Hepatocyte (in vitro differentiated cells): ENCODE results near the gene TNFRSF13B. TPM values are rescaled to one million over a fixed set of nuclear protein-coding genes. Genes with fewer than 3 reads are reported as not detected.
"Not testable (repeated sequence)": the region's sequence is repeated elsewhere in the genome, so short reads cannot be mapped to it uniquely, and the experiment has no call there.

ENCODE experiments used
- DNase-seq: peaks from one replicate; pipeline ENCODE4 v3.0.0-alpha.2; 2016; ENCODE audit warnings: low spot score
- H2AFZ ChIP-seq: fragments of 200-600 bp; sonication (generic); 2 replicates; pipeline ENCODE4 v1.6.0; 2016; ENCODE audit warnings: antibody characterized with exemption, mild to moderate bottlenecking
- H3K27ac ChIP-seq: fragments of 200-600 bp; sonication (generic); 2 replicates; pipeline ENCODE4 v1.5.1; 2016; ENCODE audit warnings: mild to moderate bottlenecking
- H3K27me3 ChIP-seq: fragments of 200-600 bp; sonication (generic); 2 replicates; pipeline ENCODE4 v1.6.1; 2016
- H3K36me3 ChIP-seq: fragments of 200-600 bp; sonication (generic); replicated peaks from 2 replicates; pipeline ENCODE4 v1.5.1; 2016; ENCODE audit warnings: low read depth; ENCODE audit not compliant: insufficient read depth
- H3K4me1 ChIP-seq: fragments of 200-600 bp; sonication (generic); 2 replicates; pipeline ENCODE4 v1.5.1; 2016; ENCODE audit warnings: mild to moderate bottlenecking, moderate library complexity; ENCODE audit not compliant: insufficient read depth
- H3K4me2 ChIP-seq: fragments of 200-600 bp; sonication (generic); 2 replicates; pipeline ENCODE4 v1.6.0; 2016
- H3K4me3 ChIP-seq: fragments of 200-600 bp; sonication (generic); 2 replicates; pipeline ENCODE4 v1.5.1; 2016; ENCODE audit warnings: mild to moderate bottlenecking
- H3K79me2 ChIP-seq: fragments of 200-600 bp; sonication (generic); 2 replicates; pipeline ENCODE4 v1.6.0; 2017; ENCODE audit warnings: mild to moderate bottlenecking
- H3K9me2 ChIP-seq: fragments of 200-600 bp; sonication (generic); replicated peaks from 2 replicates; pipeline ENCODE4 v1.6.0; 2017; ENCODE audit warnings: mild to moderate bottlenecking; ENCODE audit not compliant: insufficient read depth
- H3K9me3 ChIP-seq: fragments of 200-600 bp; sonication (generic); 2 replicates; pipeline ENCODE4 v1.5.1; 2016; ENCODE audit warnings: low read depth, mild to moderate bottlenecking
- H4K20me1 ChIP-seq: fragments of 200-600 bp; sonication (generic); 2 replicates; pipeline ENCODE4 v1.6.0; 2016; ENCODE audit warnings: mild to moderate bottlenecking; ENCODE audit not compliant: insufficient read depth, poor library complexity, severe bottlenecking
- EZH2 ChIP-seq: fragments of 200-600 bp; sonication (generic); IDR thresholded peaks from 2 replicates; pipeline ENCODE4 v1.6.1; 2016; ENCODE audit warnings: antibody characterized with exemption, mild to moderate bottlenecking, borderline replicate concordance
- EZH2phosphoT487 ChIP-seq: fragments of 200-600 bp; sonication (generic); IDR thresholded peaks from one replicate; pipeline ENCODE4 v1.6.1; 2018; ENCODE audit warnings: antibody characterized with exemption, mild to moderate bottlenecking, low read depth, moderate library complexity; ENCODE audit not compliant: unreplicated experiment, severe bottlenecking
- whole genome bisulfite sequencing: methylation state at CpG from one replicate; pipeline ENCODE4 v1.1.6; 2016; ENCODE audit warnings: low lambda C conversion rate; ENCODE audit errors: missing lambda C conversion rate; 5-methylcytosine and 5-hydroxymethylcytosine counted together
- polyA plus RNA-seq: library from polyadenylated mRNA; unstranded; fragments of >200 nt; fragmentation: Nextera tagmentation; extraction: Ambion mirVana; gene quantifications from 2 replicates; pipeline ENCODE4 v1.2.1, GENCODE V29; 2016
- total RNA-seq: library from RNA; depleted of rRNA; stranded (reverse); fragments of >200 nt; gene quantifications from 2 replicates; pipeline ENCODE4 v1.2.3, GENCODE V29; 2014
- TF ChIP-seq, protein P1 (sequence below): fragments of 200-600 bp; sonication (generic); IDR thresholded peaks from 2 replicates; pipeline ENCODE4 v1.5.1; 2016; ENCODE audit warnings: antibody characterized with exemption, mild to moderate bottlenecking; ENCODE audit not compliant: poor library complexity

The TNFRSF13B gene
- total and polyA plus RNA-seq, 2 experiments from 2014 or later: not detected

GRCh38 chr17:17001076-17001777 is 29.3 kb upstream of the TNFRSF13B start:
- Histone ChIP-seq H3K4me1 (no peaks in the 10 kb centered on the region), H3K27me3 (no peaks in the 10 kb centered on the region), H3K4me2 (no peak overlapping the region), H3K9me2 (no peaks in the 10 kb centered on the region), H2AFZ (no peak overlapping the region), H4K20me1 (no peaks in the 10 kb centered on the region), H3K9me3 (no peaks in the 10 kb centered on the region), H3K27ac (no peak overlapping the region), H3K79me2 (no peaks in the 10 kb centered on the region), H3K36me3 (no peaks in the 10 kb centered on the region), H3K4me3 (no peak overlapping the region)
- 78% methylated on average over 9 of the region's 9 CpGs for WGBS
- TF ChIP-seq EZH2phosphoT487 (no peak), EZH2 (no peak)
- TF ChIP-seq, protein P1, sequence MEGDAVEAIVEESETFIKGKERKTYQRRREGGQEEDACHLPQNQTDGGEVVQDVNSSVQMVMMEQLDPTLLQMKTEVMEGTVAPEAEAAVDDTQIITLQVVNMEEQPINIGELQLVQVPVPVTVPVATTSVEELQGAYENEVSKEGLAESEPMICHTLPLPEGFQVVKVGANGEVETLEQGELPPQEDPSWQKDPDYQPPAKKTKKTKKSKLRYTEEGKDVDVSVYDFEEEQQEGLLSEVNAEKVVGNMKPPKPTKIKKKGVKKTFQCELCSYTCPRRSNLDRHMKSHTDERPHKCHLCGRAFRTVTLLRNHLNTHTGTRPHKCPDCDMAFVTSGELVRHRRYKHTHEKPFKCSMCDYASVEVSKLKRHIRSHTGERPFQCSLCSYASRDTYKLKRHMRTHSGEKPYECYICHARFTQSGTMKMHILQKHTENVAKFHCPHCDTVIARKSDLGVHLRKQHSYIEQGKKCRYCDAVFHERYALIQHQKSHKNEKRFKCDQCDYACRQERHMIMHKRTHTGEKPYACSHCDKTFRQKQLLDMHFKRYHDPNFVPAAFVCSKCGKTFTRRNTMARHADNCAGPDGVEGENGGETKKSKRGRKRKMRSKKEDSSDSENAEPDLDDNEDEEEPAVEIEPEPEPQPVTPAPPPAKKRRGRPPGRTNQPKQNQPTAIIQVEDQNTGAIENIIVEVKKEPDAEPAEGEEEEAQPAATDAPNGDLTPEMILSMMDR: no peak
- DNase-seq: no peak

DNA sequence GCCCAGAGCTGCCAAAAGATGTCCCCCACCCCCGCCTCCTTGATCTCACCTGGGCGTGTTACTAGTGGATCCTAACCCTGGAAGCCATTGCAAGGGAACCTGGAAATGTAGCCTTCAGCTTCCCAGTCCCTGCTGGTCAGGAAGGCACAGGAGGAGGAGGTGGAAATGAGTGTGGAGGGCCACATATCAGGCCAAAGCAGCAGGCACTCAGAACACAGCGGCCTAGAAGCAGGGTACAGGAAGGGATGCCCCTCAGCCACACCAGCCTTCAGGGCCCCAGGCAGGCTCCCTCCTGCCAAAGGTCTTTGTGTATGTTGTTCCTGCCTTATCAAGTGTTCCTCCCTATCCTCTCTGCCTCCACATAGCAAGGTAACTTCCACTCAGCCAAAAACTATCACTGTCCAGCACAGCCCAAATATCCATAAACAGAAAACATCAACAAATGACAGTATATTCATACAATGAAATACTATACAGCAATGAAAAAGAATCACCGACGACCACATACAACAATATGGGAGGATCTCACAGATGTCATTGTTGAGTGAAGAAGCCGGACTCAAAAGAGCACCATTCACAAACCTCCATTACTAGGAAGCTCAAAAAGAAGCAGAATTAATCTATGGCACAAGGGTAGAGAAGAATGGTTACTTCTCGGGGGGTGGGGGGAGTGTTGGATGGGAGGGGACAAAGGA is 28.2 kb upstream of the TNFRSF13B start:
- H3K4me3 ChIP-seq: no peak overlapping the region
- no peak overlapping the region for H2AFZ ChIP-seq
- H3K9me2 ChIP-seq: no peaks in the 10 kb centered on the region
- H3K27me3 ChIP-seq: no peaks in the 10 kb centered on the region
- DNase-seq: no peak
- 90% methylated on average over 7 of the region's 7 CpGs for WGBS
- H3K9me3 ChIP-seq: no peaks in the 10 kb centered on the region
- no peaks in the 10 kb centered on the region for H4K20me1 ChIP-seq
- no peaks in the 10 kb centered on the region for H3K4me1 ChIP-seq
- TF ChIP-seq EZH2: no peak
- TF ChIP-seq EZH2phosphoT487: no peak
- TF ChIP-seq, protein P1: no peak
- no peaks in the 10 kb centered on the region for H3K36me3 ChIP-seq
- H3K4me2 ChIP-seq: no peak overlapping the region
- no peak overlapping the region for H3K27ac ChIP-seq
- H3K79me2 ChIP-seq: no peaks in the 10 kb centered on the region

DNA sequence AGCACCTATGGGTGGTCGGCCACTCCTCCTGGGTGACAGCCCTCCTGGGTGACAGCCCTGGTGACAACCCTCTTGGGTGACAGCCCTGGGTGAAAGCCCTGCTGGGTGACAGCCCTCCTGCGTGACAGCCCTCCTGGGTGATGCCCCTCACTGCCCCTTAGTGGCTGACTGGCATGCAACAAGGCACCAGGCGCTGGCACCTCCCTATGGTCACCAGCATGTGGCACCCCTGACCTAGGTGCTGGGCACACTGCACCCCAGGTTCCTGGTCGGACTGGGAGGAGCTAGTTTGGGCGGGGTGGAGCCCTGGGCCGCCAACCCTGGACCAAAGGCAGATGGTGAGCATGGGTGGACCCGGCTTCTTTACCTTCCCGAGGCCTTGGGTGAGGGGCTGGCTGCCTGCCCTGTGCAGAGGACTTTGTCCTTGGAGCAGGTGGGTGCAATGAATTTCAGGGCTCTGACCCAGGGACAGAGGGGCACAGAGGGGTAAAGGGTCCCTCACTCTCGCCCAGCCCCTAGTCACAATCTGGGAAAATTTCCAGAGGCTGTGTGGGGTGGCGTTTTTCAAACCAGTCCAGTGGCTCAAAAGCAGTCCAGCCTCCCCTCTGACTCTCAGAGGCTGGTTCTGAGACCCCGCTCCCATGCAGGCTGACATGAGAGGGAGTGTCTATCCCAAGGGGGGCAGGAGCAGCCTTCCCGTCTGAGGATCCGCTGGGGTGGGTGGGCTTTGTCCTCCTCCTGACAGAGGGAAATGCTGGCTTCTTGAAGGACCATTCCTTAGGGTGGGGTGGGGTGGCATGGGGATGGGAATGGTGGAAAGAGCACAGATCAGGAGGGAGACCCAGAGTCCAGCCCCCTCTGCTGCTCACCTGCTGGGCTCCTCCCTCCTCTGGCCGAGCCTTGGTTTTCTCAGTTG is 25.9 kb upstream of the TNFRSF13B start:
- no peaks in the 10 kb centered on the region for H3K79me2 ChIP-seq
- no peaks in the 10 kb centered on the region for H3K27me3 ChIP-seq
- no peak for TF ChIP-seq EZH2
- no peak for TF ChIP-seq EZH2phosphoT487
- TF ChIP-seq, protein P1: no peak
- H3K9me3 ChIP-seq: no peaks in the 10 kb centered on the region
- 90% methylated on average over 14 of the region's 14 CpGs for WGBS
- no peaks in the 10 kb centered on the region for H3K9me2 ChIP-seq
- H4K20me1 ChIP-seq: no peaks in the 10 kb centered on the region
- no peak overlapping the region for H2AFZ ChIP-seq
- no peak overlapping the region for H3K4me2 ChIP-seq
- H3K36me3 ChIP-seq: no peaks in the 10 kb centered on the region
- no peak overlapping the region for H3K4me3 ChIP-seq
- H3K27ac ChIP-seq: no peak overlapping the region
- no peaks in the 10 kb centered on the region for H3K4me1 ChIP-seq
- DNase-seq: no peak

- H3K27ac ChIP-seq, H3K36me3 ChIP-seq, H3K9me3 ChIP-seq, H2AFZ ChIP-seq, DNase-seq, H3K79me2 ChIP-seq, H4K20me1 ChIP-seq, H3K27me3 ChIP-seq, H3K4me1 ChIP-seq, H3K4me3 ChIP-seq, H3K9me2 ChIP-seq, H3K4me2 ChIP-seq: not testable (repeated sequence)
- 87% methylated on average over 11 of the region's 11 CpGs for WGBS
Measured at GRCh38 chr17:16996726-16997125, 24.8 kb upstream of the TNFRSF13B start.
